GM18499 (cell line): ENCODE measurements around the gene TRIP12.
"Not testable (repeated sequence)": the region's sequence is repeated elsewhere in the genome, so short reads cannot be mapped to it uniquely, and the experiment has no call there.

Source experiments
- ATAC-seq: cut with Tn5 transposase; IDR thresholded peaks from one replicate; pipeline ENCODE4 v1.9.1; 2021; ENCODE audit warnings: moderate number of reproducible peaks; ENCODE audit not compliant: insufficient read depth, unreplicated experiment

TRIP12 gene

GRCh38 chr2:229921101-229921891 is 513 bp downstream of the TRIP12 start:
- ATAC-seq = no peak

GRCh38 chr2:229920011-229920641 is 1.7 kb downstream of the TRIP12 start:
- no peak for ATAC-seq

GRCh38 chr2:229917793-229918192 is 4.0 kb downstream of the TRIP12 start:
- no peak for ATAC-seq

GRCh38 chr2:229914171-229914570 is 7.6 kb downstream of the TRIP12 start:
- no peak for ATAC-seq

GRCh38 chr2:229910832-229911412 is 10.9 kb downstream of the TRIP12 start:
- peak; percentile 57 for ATAC-seq

GRCh38 chr2:229910147-229910831 is 11.5 kb downstream of the TRIP12 start:
- no peak for ATAC-seq

- ATAC-seq = no peak
Observed at GRCh38 chr2:229909090-229909489, 12.7 kb downstream of the TRIP12 start.

- no peak for ATAC-seq
Observed at GRCh38 chr2:229905601-229906000, 16.2 kb downstream of the TRIP12 start.

GRCh38 chr2:229903037-229903436 is 18.8 kb downstream of the TRIP12 start:
- no peak for ATAC-seq

GRCh38 chr2:229901819-229902218 is 20.0 kb downstream of the TRIP12 start:
- no peak for ATAC-seq

GRCh38 chr2:229900514-229900913 is 21.3 kb downstream of the TRIP12 start:
- not testable (repeated sequence) for ATAC-seq

GRCh38 chr2:229900012-229900411 is 21.8 kb downstream of the TRIP12 start:
- no peak for ATAC-seq

- no peak for ATAC-seq
Observed at GRCh38 chr2:229899604-229900003, 22.2 kb downstream of the TRIP12 start.

- no peak for ATAC-seq
Observed at GRCh38 chr2:229896857-229897256, 25.0 kb downstream of the TRIP12 start.

- ATAC-seq = no peak
Observed at GRCh38 chr2:229889023-229889422, 32.8 kb downstream of the TRIP12 start.

- ATAC-seq = no peak
Observed at GRCh38 chr2:229888031-229888430, 33.8 kb downstream of the TRIP12 start.

- no peak for ATAC-seq
Observed at GRCh38 chr2:229887441-229887840, 34.4 kb downstream of the TRIP12 start.

- no peak for ATAC-seq
Observed at GRCh38 chr2:229884775-229885699, 36.8 kb downstream of the TRIP12 start.

GRCh38 chr2:229882583-229882982 is 39.2 kb downstream of the TRIP12 start:
- no peak for ATAC-seq
